A549 treated with Hydrocortisone at 1 μM for 4 hours (cell line): Measurements from ENCODE around the gene TMEM17. TPM values are rescaled to one million over a fixed set of nuclear protein-coding genes. Genes with fewer than 3 reads are reported as not detected.

Experiments
- total RNA-seq: library from RNA; stranded (reverse); fragments of 200-300 nt; extraction: Qiagen RNA extraction; gene quantifications from 5 replicates; pipeline ENCODE4 v1.2.3, GENCODE V29; 2022

Gene TMEM17
- total RNA-seq: 3.6 to 5.2 TPM (median 4.8 TPM) in 5 replicates

GRCh38 chr2:62505750-62506420 is at the start of gene TMEM17:
TMEM17 (minus strand) TSS chr2:62506195; CDS start chr2:62506129, 66 bp downstream.

Other genes with a start within 250 kb of the TMEM17 start
- gene EHBP1, start 199.5 kb upstream of the TMEM17 start, total RNA-seq: 29.4 to 53.1 TPM (median 39.7 TPM) in 5 replicates